WERI-Rb-1 (cell line): ENCODE data around the gene CHD1L.

Experiments used
- DNase-seq: peaks from one replicate; pipeline ENCODE4 v3.0.0-alpha.2; 2020
- H3K27ac ChIP-seq: fragments of 250-450 bp; sonication (Bioruptor Pico); 2 replicates; pipeline ENCODE4 v1.5.1; 2020; ENCODE audit warnings: mild to moderate bottlenecking, moderate library complexity
- H3K27me3 ChIP-seq: fragments of 250-450 bp; sonication (Bioruptor Pico); 2 replicates; pipeline ENCODE4 v1.5.1; 2021; ENCODE audit warnings: mild to moderate bottlenecking, low read depth, moderate library complexity; ENCODE audit not compliant: insufficient read depth, severe bottlenecking
- H3K36me3 ChIP-seq: fragments of 250-450 bp; sonication (Bioruptor Pico); 2 replicates; pipeline ENCODE4 v1.5.1; 2020; ENCODE audit warnings: mild to moderate bottlenecking, moderate library complexity
- H3K4me3 ChIP-seq: 2 replicates; pipeline ENCODE4 v1.5.1; 2011; ENCODE audit warnings: low read depth, mild to moderate bottlenecking, control low read depth, low read length
- H3K9me3 ChIP-seq: fragments of 250-450 bp; sonication (Bioruptor Pico); 2 replicates; pipeline ENCODE4 v1.5.1; 2021; ENCODE audit warnings: mild to moderate bottlenecking, moderate library complexity; ENCODE audit not compliant: severe bottlenecking
- TF ChIP-seq, protein P1 (sequence below): IDR thresholded peaks from 2 replicates; pipeline ENCODE4 v1.5.1; 2011; ENCODE audit warnings: low read depth, mild to moderate bottlenecking, control low read depth, inconsistent platforms, low read length

The CHD1L gene

DNA sequence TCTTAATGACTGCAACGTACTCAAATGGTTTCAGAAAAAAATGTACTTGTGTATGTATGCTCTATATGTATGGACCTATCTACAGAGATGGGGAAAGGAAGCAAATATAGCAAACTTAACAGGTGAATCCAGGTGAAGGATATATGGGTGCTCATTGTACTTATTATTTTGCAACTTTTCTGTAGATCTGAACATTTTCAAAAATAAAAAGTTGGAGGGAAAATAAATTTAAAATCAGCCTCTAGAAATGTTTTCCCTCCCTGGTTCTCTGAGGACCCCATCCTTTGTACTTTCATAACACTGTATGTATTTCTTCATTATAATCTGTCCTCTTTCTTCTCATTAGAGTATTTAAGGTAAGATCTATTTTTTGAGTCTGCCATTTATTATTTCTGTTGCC, 35.3 kb upstream of the CHD1L start:
- no peak overlapping the region for H3K27ac ChIP-seq
- H3K36me3 ChIP-seq, result no peaks in the 10 kb centered on the region
- H3K27me3 ChIP-seq, result no peaks in the 10 kb centered on the region
- peaks cover 4% of the 10 kb centered on the region for H3K9me3 ChIP-seq
- no peak overlapping the region for H3K4me3 ChIP-seq
- DNase-seq, result no peak
- TF ChIP-seq, protein P1, sequence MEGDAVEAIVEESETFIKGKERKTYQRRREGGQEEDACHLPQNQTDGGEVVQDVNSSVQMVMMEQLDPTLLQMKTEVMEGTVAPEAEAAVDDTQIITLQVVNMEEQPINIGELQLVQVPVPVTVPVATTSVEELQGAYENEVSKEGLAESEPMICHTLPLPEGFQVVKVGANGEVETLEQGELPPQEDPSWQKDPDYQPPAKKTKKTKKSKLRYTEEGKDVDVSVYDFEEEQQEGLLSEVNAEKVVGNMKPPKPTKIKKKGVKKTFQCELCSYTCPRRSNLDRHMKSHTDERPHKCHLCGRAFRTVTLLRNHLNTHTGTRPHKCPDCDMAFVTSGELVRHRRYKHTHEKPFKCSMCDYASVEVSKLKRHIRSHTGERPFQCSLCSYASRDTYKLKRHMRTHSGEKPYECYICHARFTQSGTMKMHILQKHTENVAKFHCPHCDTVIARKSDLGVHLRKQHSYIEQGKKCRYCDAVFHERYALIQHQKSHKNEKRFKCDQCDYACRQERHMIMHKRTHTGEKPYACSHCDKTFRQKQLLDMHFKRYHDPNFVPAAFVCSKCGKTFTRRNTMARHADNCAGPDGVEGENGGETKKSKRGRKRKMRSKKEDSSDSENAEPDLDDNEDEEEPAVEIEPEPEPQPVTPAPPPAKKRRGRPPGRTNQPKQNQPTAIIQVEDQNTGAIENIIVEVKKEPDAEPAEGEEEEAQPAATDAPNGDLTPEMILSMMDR, result no peak

DNA sequence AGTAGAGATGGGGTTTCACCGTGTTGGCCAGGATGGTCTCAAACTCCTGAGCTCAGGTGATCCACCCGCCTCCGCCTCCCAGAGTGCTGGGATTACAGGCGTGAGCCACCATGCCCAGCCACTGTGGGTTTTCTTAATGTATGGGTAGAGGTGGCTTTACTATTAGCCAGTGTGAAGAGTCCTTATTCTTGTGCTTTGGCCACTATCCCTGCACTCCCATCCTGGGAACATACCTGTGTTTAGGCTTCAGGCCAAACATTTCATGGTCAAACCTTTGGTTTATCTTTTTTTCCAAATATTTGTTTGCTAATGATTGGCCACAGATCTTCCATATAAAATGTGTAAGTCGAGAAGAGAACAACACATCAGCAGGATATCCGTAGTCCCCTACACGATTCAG, 33.9 kb upstream of the CHD1L start:
- Histone ChIP-seq H3K36me3 (no peaks in the 10 kb centered on the region), H3K27ac (no peak overlapping the region), H3K9me3 (peaks cover 4% of the 10 kb centered on the region), H3K4me3 (no peak overlapping the region), H3K27me3 (no peaks in the 10 kb centered on the region)
- no peak for DNase-seq
- TF ChIP-seq, protein P1, result no peak

DNA sequence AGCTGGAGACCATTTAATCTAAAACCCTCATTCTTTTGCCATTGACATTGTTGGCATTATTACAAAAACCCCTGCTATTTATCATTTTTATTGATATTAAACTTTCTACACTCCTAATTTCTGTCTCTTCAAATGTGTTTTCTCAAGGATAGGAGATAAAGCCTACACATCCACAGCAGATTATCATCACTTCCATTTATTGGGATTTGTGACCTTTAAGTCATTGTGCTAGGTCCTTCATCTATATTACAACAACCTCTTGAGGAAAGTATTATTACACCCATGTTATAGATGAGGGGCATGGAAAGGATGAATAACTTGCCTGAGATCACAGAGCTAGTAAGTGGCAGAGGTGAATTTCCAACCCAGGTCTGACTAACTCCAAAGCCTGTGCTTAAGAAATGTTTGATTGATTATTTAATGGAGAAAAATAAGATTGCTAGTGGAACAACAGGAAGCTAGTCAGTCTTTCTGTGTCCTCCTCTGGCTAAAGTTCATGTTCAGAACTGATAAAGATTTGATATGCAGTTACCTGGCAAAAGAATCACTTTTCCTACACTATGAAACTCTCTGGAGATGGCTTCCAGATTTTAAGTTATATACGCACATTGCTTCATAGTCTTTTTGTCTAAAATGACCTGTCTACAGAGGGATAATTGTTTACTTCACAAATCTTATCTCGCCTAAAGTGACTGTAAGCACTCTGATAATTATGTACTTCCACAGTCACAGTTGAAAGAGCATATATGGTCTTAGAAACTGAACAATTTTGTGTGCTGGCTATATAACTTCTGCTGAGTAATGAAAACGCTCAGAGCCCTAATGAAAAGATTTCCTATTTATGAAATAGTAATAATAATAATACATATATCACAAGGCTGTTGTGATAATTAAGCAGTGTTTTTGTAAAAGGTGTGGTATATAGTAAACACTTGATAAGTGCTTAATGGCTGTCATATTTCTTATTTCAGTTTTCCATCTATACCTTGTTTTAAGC, 32.4 kb upstream of the CHD1L start:
- Histone ChIP-seq H3K27me3 (no peaks in the 10 kb centered on the region), H3K36me3 (no peaks in the 10 kb centered on the region), H3K27ac (no peak overlapping the region), H3K9me3 (peaks cover 4% of the 10 kb centered on the region), H3K4me3 (no peak overlapping the region)
- TF ChIP-seq, protein P1, result no peak
- no peak for DNase-seq

DNA sequence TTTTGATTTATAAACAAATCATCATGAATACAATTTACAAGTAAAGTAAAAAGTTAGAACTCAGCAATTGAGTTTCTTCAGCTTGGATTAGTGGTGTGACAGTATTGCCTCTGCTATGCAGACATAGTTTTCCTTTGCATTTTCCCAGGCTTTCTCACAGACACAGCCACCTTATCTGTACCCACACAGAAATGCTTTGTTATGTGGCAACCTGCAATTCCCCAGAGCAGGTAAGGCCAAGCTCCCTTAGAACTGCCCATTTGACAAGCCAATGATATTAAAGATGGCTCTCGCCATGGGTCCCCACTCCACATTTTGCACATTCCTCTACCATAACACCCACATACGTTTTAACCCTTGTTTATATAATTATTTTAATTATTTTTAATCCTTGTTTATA, 31.5 kb upstream of the CHD1L start:
- no peak overlapping the region for H3K4me3 ChIP-seq
- TF ChIP-seq, protein P1, result no peak
- no peaks in the 10 kb centered on the region for H3K27me3 ChIP-seq
- no peak overlapping the region for H3K27ac ChIP-seq
- peaks cover 4% of the 10 kb centered on the region for H3K9me3 ChIP-seq
- no peak for DNase-seq
- H3K36me3 ChIP-seq, result no peaks in the 10 kb centered on the region

DNA sequence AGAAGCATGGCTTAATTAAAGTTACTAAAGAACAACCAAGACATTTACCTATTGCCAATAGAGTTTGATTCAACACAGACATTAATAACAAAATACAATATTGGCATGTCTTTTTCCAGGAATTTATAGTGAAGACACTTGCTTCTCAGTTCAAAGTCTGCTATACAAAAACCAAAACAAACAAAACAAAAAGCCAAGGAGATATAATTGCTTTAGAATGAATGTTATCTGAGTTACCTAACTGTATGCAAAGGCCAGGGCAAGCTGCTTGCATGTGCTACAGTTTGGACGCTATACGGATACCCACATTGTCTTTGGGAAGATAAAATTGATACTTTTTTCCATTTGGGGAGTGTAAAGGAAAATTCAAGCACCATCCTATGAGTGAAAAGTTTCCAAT, 30.9 kb upstream of the CHD1L start:
- H3K27me3 ChIP-seq, result no peaks in the 10 kb centered on the region
- peaks cover under 1% of the 10 kb centered on the region for H3K9me3 ChIP-seq
- no peaks in the 10 kb centered on the region for H3K36me3 ChIP-seq
- H3K27ac ChIP-seq, result no peak overlapping the region
- H3K4me3 ChIP-seq, result no peak overlapping the region
- DNase-seq, result no peak
- TF ChIP-seq, protein P1, result no peak
